Gastrocnemius medialis (tissue), 4 donors: ENCODE data around the gene NRL. TPM values are rescaled to one million over a fixed set of nuclear protein-coding genes. Genes with fewer than 3 reads are reported as not detected.

ENCODE experiments used
- ATAC-seq, 2 donors: fragments of 150-250 bp; one replicate each; pipeline ENCODE4 v1.9.1; 2016
- DNase-seq, 2 donors: peaks; one replicate each; pipeline ENCODE4 v3.0.0-alpha.2; 2019
- H3K27ac ChIP-seq, 4 donors: fragments of 200-600 bp; sonication (generic); 1 replicate in 1 of 4; 2 replicates in 3 of 4; pipeline ENCODE4 v1.5.1; 2016 to 2018; ENCODE audit warnings: mild to moderate bottlenecking in 2 of 4, moderate library complexity in 1 of 4
- H3K27me3 ChIP-seq, 3 donors: fragments of 200-600 bp; sonication (generic) in 2 of 3; 1 replicate in 1 of 3; 2 replicates in 2 of 3; pipeline versions ENCODE4 v1.5.1 to v1.6.0; 2016 to 2019; ENCODE audit warnings: mild to moderate bottlenecking in 1 of 3, moderate library complexity in 1 of 3
- H3K36me3 ChIP-seq, 2 donors: fragments of 200-600 bp; sonication (generic) in 1 of 2; one replicate each; pipeline ENCODE4 v1.5.1; 2017 to 2018
- H3K4me1 ChIP-seq, 2 donors: fragments of 200-600 bp; sonication (generic) in 1 of 2; one replicate each; pipeline ENCODE4 v1.5.1; 2016 to 2017; ENCODE audit warnings: mild to moderate bottlenecking in 2 of 2
- H3K4me3 ChIP-seq, 4 donors: fragments of 200-600 bp; sonication (generic) in 3 of 4; 1 replicate in 1 of 4; 2 replicates in 3 of 4; pipeline ENCODE4 v1.5.1; 2016 to 2019; ENCODE audit warnings: mild to moderate bottlenecking in 2 of 4
- H3K9me3 ChIP-seq, 3 donors: fragments of 200-600 bp; sonication (generic) in 2 of 3; 1 replicate in 1 of 3; 2 replicates in 2 of 3; pipeline ENCODE4 v1.5.1; 2016 to 2019
- POLR2A ChIP-seq, 2 donors: fragments of 450-650 bp; IDR thresholded peaks; one replicate each; pipeline ENCODE4 v1.6.1; 2017; ENCODE audit warnings: antibody characterized with exemption in 2 of 2, mild to moderate bottlenecking in 2 of 2, moderate library complexity in 2 of 2
- in situ Hi-C, 4 donors: fragments of 200-750 bp; cut with MboI; loops; one replicate each; pipeline versions ENCODE4 v1.15.0 to v1.8.0; 2017; ENCODE audit warnings: low sequenced_read_pairs in 4 of 4
- intact Hi-C: fragments of 100-400 bp; cut with DNase I; formaldehyde crosslinking; loops from one replicate; pipeline ENCODE4 v1.15.1; 2023; ENCODE audit warnings: low total_unique reads
- total RNA-seq, 4 donors: library from RNA; depleted of rRNA; stranded (reverse); fragments of >200 nt; gene quantifications; one replicate each; pipeline versions ENCODE4 v1.1.0 to v1.2.3, GENCODE V29; 2016
- TF ChIP-seq, protein P1 (sequence below), 5 experiments: fragments of 450-650 bp in 3 of 5; fragments of 200-600 bp in 2 of 5; sonication (generic) in 2 of 5; IDR thresholded peaks in 4 of 5; conservative IDR thresholded peaks in 1 of 5; 1 replicate in 4 of 5; 2 replicates in 1 of 5; pipeline ENCODE4 v1.5.1; 2016 to 2019; ENCODE audit warnings: antibody characterized with exemption in 5 of 5, mild to moderate bottlenecking in 3 of 5, moderate library complexity in 3 of 5

The NRL gene
- total RNA-seq, 4 donors from 2014 or later, result 0.82 to 4.5 (median 2.4) TPM

- no peak for TF ChIP-seq POLR2A (IDR thresholded peaks at IDR 0.05)
- TF ChIP-seq, protein P1, sequence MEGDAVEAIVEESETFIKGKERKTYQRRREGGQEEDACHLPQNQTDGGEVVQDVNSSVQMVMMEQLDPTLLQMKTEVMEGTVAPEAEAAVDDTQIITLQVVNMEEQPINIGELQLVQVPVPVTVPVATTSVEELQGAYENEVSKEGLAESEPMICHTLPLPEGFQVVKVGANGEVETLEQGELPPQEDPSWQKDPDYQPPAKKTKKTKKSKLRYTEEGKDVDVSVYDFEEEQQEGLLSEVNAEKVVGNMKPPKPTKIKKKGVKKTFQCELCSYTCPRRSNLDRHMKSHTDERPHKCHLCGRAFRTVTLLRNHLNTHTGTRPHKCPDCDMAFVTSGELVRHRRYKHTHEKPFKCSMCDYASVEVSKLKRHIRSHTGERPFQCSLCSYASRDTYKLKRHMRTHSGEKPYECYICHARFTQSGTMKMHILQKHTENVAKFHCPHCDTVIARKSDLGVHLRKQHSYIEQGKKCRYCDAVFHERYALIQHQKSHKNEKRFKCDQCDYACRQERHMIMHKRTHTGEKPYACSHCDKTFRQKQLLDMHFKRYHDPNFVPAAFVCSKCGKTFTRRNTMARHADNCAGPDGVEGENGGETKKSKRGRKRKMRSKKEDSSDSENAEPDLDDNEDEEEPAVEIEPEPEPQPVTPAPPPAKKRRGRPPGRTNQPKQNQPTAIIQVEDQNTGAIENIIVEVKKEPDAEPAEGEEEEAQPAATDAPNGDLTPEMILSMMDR (IDR thresholded peaks at IDR 0.05 in 4 of 5, conservative IDR thresholded peaks at IDR 0.05 in 1 of 5), result no peak
- no peaks in the 10 kb centered on the region for H3K36me3 ChIP-seq
- H3K27me3 ChIP-seq, result peaks cover 3 to 5% (median 4%) of the 10 kb centered on the region in 3 donors
- H3K9me3 ChIP-seq, result no peaks in the 10 kb centered on the region
- intact Hi-C loops, result no loop called here
- in situ Hi-C loops, result no loop called here
- H3K27ac ChIP-seq, result no peak overlapping the region
- H3K4me1 ChIP-seq, result no peaks in the 10 kb centered on the region
- DNase-seq (no peak), ATAC-seq (no peak)
- no peak overlapping the region for H3K4me3 ChIP-seq
These were observed 47.3 kb downstream of the NRL start for GRCh38 chr14:24067133-24068082.

DNA sequence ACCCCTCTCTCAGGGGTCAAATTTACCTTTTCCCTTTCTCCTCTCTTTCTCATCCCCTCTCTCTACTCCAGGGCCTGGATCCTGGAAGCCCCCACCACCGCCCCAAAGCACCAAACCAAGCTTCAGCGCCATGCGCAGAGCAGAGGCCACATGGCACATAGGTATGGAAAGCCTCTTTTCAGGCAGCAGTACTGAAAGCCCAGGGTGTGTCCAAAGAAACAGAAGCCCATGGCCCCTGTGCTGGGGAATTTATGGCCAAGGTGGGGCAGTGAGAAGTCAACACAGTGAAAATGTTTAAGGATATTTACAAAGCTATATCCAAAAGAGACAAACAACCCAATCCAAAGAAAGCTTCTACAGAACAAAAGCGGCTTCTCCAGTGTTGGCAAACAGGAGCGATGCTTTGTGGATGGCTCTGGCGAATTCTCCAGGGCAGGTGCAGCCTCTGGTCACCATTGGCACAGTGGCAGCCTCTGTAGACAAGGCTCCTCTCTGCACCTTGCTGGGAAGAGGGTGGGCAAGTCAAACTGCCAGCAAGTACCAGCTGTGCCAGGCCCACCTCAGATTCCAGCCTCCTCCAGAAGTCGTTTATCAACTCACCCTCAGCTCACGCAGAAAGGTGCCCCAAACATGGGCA, 48.1 kb downstream of the NRL start:
- H3K4me3 ChIP-seq, result no peak overlapping the region
- in situ Hi-C loops (no loop called here), intact Hi-C loops (no loop called here)
- ATAC-seq (no peak), DNase-seq (no peak)
- no peak for TF ChIP-seq POLR2A (IDR thresholded peaks at IDR 0.05)
- TF ChIP-seq, protein P1 (IDR thresholded peaks at IDR 0.05 in 4 of 5, conservative IDR thresholded peaks at IDR 0.05 in 1 of 5), result no peak
- no peaks in the 10 kb centered on the region for H3K36me3 ChIP-seq
- H3K27me3 ChIP-seq, result no peaks in the 10 kb centered on the region
- H3K27ac ChIP-seq, result no peak overlapping the region
- no peaks in the 10 kb centered on the region for H3K9me3 ChIP-seq
- no peaks in the 10 kb centered on the region for H3K4me1 ChIP-seq

- no peaks in the 10 kb centered on the region for H3K9me3 ChIP-seq
- in situ Hi-C loops, result no loop called here
- DNase-seq (no peak), ATAC-seq (no peak)
- no peaks in the 10 kb centered on the region for H3K36me3 ChIP-seq
- TF ChIP-seq POLR2A (IDR thresholded peaks at IDR 0.05), result no peak
- TF ChIP-seq, protein P1 (IDR thresholded peaks at IDR 0.05 in 4 of 5, conservative IDR thresholded peaks at IDR 0.05 in 1 of 5), result no peak
- H3K4me1 ChIP-seq, result no peaks in the 10 kb centered on the region
- intact Hi-C loops, result no loop called here
- no peaks in the 10 kb centered on the region for H3K27me3 ChIP-seq
- H3K27ac ChIP-seq, result no peak overlapping the region
- H3K4me3 ChIP-seq, result no peak overlapping the region
These were observed 49.3 kb downstream of the NRL start for GRCh38 chr14:24065408-24065807.

DNA sequence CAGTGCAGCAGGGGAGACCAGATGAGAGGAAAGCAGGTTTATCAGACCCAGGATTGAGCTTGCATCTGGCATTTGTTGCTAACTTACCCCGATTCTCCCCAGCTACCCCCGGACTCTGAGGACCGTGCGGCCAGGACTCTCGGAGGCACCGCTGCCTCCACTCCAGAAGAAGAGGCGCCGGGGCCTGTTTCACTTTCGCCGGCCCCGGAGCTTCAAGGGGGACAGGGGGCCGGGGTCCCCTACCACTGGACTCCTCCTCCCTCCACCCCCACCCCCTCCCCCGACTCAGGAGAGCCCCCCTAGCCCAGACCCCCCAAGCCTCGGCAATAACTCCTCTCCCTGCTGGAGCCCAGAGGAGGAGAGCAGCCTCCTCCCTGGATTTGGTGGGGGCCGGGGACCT, 49.9 kb downstream of the NRL start:
- Histone ChIP-seq H3K27ac (no peak overlapping the region), H3K4me3 (no peak overlapping the region), H3K27me3 (no peaks in the 10 kb centered on the region), H3K36me3 (no peaks in the 10 kb centered on the region), H3K9me3 (no peaks in the 10 kb centered on the region), H3K4me1 (no peaks in the 10 kb centered on the region)
- ATAC-seq, result no peak
- intact Hi-C loops, result no loop called here
- no peak for DNase-seq
- TF ChIP-seq, protein P1 (IDR thresholded peaks at IDR 0.05 in 4 of 5, conservative IDR thresholded peaks at IDR 0.05 in 1 of 5), result no peak
- no peak for TF ChIP-seq POLR2A (IDR thresholded peaks at IDR 0.05)
- in situ Hi-C loops, result no loop called here
